Breast epithelium (tissue), 3 donors: ENCODE measurements around the gene BCL7A.

ENCODE experiments used
- CTCF ChIP-seq, 3 donors: fragments of 450-650 bp; IDR thresholded peaks; one replicate each; pipeline ENCODE4 v1.5.1; 2016 to 2017; ENCODE audit warnings: antibody characterized with exemption in 3 of 3, mild to moderate bottlenecking in 3 of 3, moderate library complexity in 3 of 3
- POLR2A ChIP-seq: fragments of 450-650 bp; IDR thresholded peaks from one replicate; pipeline ENCODE4 v1.6.1; 2016; ENCODE audit warnings: antibody characterized with exemption, mild to moderate bottlenecking, moderate library complexity

- no peak for TF ChIP-seq POLR2A
- TF ChIP-seq CTCF (IDR thresholded peaks at IDR 0.05), result no peak
These were observed 57.9 kb downstream of the BCL7A start for GRCh38 chr12:122079532-122080081.
